ENCODE data around the gene HAUS8. TPM values are rescaled to one million over a fixed set of nuclear protein-coding genes. Genes with fewer than 3 reads are reported as not detected.
A peak's percentile ranks its signal among the peaks of the same experiment; 100 is the strongest.

The HAUS8 gene
- total and polyA plus RNA-seq, 2 of the 13 experiments (the other 11 are each of a cell fraction or from before 2014, with no cell fraction given): 7.8 to 17.5 TPM

DNA sequence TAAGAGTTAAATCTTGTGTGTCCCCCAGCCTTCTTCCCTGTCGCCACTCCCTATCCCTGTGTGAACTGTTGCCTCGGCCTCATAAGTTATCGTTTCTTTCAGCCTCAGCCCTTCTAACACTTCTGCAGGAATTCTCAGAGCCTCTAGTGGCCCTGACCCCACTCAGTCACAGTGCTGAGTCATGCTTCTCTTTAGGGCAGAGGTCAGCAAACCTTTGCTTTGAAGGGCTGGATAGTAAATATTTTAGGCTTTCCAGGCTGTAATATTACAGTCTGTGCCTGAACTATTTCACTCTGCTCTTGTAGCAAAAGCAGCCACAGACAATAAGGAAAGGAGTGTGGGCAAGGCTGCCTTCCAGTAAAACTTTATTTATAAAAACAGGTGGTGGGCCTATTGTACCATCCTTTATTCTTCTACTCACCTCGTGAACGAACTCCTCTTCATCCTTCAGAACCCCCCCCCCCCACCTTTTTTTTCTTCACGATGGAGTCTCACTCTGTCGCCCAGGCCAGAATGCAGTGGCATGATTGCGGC, 22.4 kb upstream of the HAUS8 start (continued):
- TF ChIP-seq PAWR (CRISPR knock-in tag; IDR thresholded peaks at IDR 0.05; ENCODE audit: borderline replicate concordance) (no peak), SOX6 (IDR thresholded peaks at IDR 0.05) (no peak), SOX6 (CRISPR knock-in tag; IDR thresholded peaks at IDR 0.05) (peak; percentile 60), ZNF10 (CRISPR knock-in tag; IDR thresholded peaks at IDR 0.05; ENCODE audit: borderline replicate concordance, low read depth) (no peak), HHEX (CRISPR knock-in tag; IDR thresholded peaks at IDR 0.05) (peak; percentile 29; the same call in 1 of the 2 replicates), POGK (CRISPR knock-in tag; conservative IDR thresholded peaks at IDR 0.05) (0 out of 2 replicates have a peak, but pooled peaks have one; percentile 26), FOSL1 (CRISPR knock-in tag; IDR thresholded peaks at IDR 0.05; ENCODE audit: borderline replicate concordance) (peak; percentile 85), RNF2 (conservative IDR thresholded peaks at IDR 0.05; ENCODE audit: low read depth) (no peak), DMAP1 (CRISPR knock-in tag; IDR thresholded peaks at IDR 0.05) (peak; percentile 37; the same call in 1 of the 2 replicates), FOXP1 (IDR thresholded peaks at IDR 0.05) (no peak), FOXP1 (CRISPR knock-in tag; IDR thresholded peaks at IDR 0.05) (peak; percentile 60), FOXA1 (IDR thresholded peaks at IDR 0.05) (no peak), FOXA1 (CRISPR knock-in tag; IDR thresholded peaks at IDR 0.05) (0 out of 2 replicates have a peak, but pooled peaks have one; percentile 34), ZNF550 (CRISPR knock-in tag; IDR thresholded peaks at IDR 0.05; ENCODE audit: borderline replicate concordance) (no peak), EEA1 (CRISPR knock-in tag; IDR thresholded peaks at IDR 0.05; ENCODE audit: borderline replicate concordance) (no peak), ZNF225 (CRISPR knock-in tag; IDR thresholded peaks at IDR 0.05) (no peak)
- TF ChIP-seq, protein P1, sequence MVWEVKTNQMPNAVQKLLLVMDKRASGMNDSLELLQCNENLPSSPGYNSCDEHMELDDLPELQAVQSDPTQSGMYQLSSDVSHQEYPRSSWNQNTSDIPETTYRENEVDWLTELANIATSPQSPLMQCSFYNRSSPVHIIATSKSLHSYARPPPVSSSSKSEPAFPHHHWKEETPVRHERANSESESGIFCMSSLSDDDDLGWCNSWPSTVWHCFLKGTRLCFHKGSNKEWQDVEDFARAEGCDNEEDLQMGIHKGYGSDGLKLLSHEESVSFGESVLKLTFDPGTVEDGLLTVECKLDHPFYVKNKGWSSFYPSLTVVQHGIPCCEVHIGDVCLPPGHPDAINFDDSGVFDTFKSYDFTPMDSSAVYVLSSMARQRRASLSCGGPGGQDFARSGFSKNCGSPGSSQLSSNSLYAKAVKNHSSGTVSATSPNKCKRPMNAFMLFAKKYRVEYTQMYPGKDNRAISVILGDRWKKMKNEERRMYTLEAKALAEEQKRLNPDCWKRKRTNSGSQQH (CRISPR knock-in tag; IDR thresholded peaks at IDR 0.05; ENCODE audit: low read depth): peak; percentile 48; the same call in 1 of the 2 replicates
- TF ChIP-seq, protein P2, sequence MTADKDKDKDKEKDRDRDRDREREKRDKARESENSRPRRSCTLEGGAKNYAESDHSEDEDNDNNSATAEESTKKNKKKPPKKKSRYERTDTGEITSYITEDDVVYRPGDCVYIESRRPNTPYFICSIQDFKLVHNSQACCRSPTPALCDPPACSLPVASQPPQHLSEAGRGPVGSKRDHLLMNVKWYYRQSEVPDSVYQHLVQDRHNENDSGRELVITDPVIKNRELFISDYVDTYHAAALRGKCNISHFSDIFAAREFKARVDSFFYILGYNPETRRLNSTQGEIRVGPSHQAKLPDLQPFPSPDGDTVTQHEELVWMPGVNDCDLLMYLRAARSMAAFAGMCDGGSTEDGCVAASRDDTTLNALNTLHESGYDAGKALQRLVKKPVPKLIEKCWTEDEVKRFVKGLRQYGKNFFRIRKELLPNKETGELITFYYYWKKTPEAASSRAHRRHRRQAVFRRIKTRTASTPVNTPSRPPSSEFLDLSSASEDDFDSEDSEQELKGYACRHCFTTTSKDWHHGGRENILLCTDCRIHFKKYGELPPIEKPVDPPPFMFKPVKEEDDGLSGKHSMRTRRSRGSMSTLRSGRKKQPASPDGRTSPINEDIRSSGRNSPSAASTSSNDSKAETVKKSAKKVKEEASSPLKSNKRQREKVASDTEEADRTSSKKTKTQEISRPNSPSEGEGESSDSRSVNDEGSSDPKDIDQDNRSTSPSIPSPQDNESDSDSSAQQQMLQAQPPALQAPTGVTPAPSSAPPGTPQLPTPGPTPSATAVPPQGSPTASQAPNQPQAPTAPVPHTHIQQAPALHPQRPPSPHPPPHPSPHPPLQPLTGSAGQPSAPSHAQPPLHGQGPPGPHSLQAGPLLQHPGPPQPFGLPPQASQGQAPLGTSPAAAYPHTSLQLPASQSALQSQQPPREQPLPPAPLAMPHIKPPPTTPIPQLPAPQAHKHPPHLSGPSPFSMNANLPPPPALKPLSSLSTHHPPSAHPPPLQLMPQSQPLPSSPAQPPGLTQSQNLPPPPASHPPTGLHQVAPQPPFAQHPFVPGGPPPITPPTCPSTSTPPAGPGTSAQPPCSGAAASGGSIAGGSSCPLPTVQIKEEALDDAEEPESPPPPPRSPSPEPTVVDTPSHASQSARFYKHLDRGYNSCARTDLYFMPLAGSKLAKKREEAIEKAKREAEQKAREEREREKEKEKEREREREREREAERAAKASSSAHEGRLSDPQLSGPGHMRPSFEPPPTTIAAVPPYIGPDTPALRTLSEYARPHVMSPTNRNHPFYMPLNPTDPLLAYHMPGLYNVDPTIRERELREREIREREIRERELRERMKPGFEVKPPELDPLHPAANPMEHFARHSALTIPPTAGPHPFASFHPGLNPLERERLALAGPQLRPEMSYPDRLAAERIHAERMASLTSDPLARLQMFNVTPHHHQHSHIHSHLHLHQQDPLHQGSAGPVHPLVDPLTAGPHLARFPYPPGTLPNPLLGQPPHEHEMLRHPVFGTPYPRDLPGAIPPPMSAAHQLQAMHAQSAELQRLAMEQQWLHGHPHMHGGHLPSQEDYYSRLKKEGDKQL (CRISPR knock-in tag; IDR thresholded peaks at IDR 0.05; ENCODE audit: low read depth): peak; percentile 46; the same call in 1 of the 2 replicates
- TF ChIP-seq, protein P3, sequence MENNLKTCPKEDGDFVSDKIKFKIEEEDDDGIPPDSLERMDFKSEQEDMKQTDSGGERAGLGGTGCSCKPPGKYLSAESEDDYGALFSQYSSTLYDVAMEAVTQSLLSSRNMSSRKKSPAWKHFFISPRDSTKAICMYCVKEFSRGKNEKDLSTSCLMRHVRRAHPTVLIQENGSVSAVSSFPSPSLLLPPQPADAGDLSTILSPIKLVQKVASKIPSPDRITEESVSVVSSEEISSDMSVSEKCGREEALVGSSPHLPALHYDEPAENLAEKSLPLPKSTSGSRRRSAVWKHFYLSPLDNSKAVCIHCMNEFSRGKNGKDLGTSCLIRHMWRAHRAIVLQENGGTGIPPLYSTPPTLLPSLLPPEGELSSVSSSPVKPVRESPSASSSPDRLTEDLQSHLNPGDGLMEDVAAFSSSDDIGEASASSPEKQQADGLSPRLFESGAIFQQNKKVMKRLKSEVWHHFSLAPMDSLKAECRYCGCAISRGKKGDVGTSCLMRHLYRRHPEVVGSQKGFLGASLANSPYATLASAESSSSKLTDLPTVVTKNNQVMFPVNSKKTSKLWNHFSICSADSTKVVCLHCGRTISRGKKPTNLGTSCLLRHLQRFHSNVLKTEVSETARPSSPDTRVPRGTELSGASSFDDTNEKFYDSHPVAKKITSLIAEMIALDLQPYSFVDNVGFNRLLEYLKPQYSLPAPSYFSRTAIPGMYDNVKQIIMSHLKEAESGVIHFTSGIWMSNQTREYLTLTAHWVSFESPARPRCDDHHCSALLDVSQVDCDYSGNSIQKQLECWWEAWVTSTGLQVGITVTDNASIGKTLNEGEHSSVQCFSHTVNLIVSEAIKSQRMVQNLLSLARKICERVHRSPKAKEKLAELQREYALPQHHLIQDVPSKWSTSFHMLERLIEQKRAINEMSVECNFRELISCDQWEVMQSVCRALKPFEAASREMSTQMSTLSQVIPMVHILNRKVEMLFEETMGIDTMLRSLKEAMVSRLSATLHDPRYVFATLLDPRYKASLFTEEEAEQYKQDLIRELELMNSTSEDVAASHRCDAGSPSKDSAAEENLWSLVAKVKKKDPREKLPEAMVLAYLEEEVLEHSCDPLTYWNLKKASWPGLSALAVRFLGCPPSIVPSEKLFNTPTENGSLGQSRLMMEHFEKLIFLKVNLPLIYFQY (CRISPR knock-in tag; IDR thresholded peaks at IDR 0.05; ENCODE audit: borderline replicate concordance): 0 out of 2 replicates have a peak, but pooled peaks have one; percentile 26

Data from HepG2 (cell line).